Putamen (tissue), 1 donor: Measurements from ENCODE around the gene CBX5.
"Not testable (repeated sequence)": the region's sequence is repeated elsewhere in the genome, so short reads cannot be mapped to it uniquely, and the experiment has no call there.

Source experiments
- DNase-seq: peaks from one replicate; pipeline ENCODE4 v3.0.0-alpha.2; 2016; ENCODE audit warnings: low spot score

Gene CBX5

DNA sequence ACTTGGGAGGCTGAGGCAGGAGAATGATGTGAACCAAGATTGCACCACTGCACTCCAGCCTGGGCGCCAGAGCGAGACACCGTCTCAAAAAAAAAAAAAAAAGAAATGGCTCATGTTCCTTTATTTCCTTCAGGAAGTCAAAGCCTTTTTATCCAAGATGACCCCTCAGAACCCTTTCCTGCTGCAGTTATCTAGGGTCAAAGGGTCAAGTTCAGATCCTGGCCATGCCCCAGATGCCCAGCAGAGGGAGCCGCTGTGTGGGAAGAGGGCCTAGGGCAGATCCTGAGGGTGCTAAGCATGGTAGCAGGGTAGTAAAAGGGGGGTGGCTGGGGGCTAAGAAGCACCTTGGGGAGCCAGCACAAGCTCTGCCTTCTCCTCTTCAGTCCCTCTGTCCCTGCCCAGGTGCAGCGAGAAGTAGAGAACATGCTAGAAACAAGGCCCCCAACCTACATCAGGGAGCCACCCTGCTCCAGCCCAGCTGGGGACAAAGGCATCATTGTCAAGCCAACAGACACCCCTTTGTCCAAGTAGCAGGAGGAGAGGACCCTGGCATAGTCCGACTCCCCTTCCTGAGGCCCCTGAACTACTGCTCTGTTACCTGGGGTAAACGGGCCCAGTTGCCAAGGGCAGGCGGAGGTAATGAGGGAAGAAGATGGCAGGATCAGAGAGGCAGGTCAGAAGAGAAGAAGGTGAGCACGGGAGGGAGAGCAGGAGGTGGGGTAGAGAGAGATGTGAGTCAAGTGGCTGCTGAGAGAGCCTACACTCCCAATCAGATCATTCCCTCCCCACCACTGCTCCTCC is 14.4 kb upstream of the CBX5 start:
- peak; percentile 73 for DNase-seq

DNA sequence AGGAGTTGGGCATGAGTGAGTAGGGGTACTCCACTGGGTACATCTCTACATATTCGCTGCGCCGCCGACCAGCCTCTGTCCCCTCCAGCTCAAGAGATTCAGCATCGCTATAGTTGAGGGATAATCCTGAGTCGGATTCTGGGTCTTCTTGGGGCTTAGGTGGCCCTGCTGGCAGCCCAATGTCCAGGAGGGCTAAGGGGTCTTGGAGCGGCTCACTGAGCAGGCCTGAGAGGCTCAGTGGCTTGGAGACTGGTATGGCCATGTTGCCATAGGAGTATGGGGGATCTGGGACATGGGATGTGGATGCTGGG is 13.0 kb upstream of the CBX5 start:
- DNase-seq: no peak

DNA sequence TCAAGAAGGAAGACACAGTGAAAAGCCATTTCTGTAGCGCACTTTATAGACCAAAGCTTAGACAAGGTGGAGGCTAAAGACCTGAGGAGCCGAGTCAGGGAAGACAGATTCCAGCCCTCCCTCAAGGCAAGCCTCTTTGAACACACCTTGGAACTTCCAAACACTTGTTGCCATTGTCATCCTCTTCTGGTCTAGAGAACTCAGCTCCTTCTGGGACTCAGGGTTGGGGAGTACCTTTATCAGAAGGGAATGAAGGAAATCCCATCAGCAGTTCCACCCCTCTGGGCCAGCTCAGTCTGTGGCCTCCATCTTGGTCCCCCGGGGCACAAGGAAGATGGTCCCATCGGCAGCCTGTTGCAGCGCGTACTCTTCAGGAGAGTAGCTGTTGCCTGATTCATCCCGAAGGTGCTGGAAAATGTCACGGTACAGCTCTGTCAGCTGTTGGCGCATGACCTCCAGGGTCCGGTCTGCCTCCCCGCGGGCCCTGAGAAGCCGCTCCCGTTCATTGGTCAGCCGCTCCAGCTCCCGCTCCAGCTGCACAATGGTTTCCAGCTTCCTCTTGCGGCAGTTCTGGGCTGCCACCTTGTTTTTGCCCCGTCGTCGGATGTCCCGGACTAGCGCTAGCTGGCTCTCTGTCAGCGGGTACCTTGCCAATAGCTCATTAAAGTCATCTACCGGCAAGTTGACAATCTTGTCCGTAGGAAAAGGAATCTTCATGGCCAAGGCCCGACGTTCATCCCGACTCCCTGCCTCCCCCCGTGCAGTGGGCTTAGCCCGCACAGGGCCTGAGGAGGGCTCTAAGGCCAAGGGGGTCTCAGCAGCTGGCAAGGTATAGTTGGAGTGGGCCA is 12.4 kb upstream of the CBX5 start:
- DNase-seq: no peak

- no peak for DNase-seq
Measured at GRCh38 chr12:54287261-54288157, 7.6 kb upstream of the CBX5 start.

- no peak for DNase-seq
Measured at GRCh38 chr12:54286042-54287030, 6.4 kb upstream of the CBX5 start.

DNA sequence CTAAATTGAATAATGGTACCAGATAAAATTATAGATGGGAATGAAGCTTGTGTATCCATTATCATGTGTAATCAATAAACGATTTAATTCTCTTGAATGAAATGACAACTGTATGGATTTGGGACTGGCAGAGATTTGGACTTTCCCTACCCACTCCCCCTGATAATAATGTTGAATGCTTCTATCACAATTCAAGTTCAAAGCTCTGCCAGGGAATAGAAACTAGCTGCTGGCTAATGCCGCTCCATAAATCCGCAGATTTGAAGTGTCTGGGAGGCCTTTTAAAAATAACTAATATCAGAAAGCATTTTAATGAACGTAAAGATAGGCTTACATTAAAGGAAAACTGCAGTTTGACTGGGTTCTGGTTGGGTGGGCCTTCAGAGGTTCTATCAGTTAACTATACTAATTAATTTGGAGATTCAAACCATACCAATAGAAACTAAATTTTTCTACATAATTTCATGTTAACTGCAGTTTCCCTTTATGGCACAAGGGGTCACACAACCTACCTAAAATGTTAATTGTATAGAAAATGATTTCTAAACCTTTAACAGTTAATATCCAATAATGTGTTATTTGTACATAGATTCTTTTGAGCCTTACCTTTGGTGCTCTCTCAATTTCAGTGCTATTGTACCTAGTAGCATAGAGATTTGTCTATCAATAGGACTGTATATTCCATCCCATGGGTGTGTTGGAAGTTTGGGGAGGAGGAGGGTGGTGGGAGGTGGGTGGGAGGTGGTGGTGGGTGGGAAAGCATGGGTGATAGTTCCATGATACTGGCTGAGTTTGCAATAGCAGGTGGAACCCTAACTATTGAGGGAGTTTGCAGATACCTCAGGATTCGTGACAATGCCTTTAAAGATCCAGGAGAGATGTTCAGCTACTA is 5.5 kb upstream of the CBX5 start:
- no peak for DNase-seq

- DNase-seq: not testable (repeated sequence)
Measured at GRCh38 chr12:54284070-54284780, 4.3 kb upstream of the CBX5 start.

GRCh38 chr12:54282949-54283593 is 3.1 kb upstream of the CBX5 start:
- no peak for DNase-seq

- DNase-seq: not testable (repeated sequence)
Measured at GRCh38 chr12:54281694-54282093, 1.8 kb upstream of the CBX5 start.

- not testable (repeated sequence) for DNase-seq
Measured at GRCh38 chr12:54281261-54281638, 1.3 kb upstream of the CBX5 start.

GRCh38 chr12:54280468-54281260 is 742 bp upstream of the CBX5 start, which contains the start of gene HNRNPA1:
Gene HNRNPA1, plus strand, starts transcription at chr12:54280726. Its CDS starts 82 bp downstream, at chr12:54280808.
- DNase-seq: peak; percentile 99

GRCh38 chr12:54279227-54279631 is 693 bp downstream of the CBX5 start:
- no peak for DNase-seq

DNA sequence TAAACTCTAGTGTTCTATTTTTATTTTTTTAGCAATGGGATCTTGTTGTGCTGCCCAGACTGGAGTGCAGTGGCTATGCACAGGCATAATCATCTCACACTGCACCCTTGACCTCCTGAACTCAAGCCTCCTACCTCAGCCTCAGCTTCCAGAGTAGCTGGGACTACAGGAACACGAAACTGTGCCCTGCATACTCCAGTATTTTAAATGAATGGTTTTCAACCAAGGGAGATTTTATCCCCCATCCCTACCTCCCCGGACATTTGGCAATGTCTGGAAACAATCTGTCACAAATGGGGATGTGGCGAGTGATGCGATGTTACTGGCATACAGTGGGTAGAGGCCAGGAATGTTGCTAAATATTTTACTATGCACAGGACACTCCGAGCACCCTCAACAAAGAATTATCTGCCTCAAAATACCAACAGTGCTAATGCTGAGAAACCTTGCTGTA is 2.1 kb downstream of the CBX5 start:
- no peak for DNase-seq

GRCh38 chr12:54276368-54276767 is 3.6 kb downstream of the CBX5 start:
- no peak for DNase-seq

DNA sequence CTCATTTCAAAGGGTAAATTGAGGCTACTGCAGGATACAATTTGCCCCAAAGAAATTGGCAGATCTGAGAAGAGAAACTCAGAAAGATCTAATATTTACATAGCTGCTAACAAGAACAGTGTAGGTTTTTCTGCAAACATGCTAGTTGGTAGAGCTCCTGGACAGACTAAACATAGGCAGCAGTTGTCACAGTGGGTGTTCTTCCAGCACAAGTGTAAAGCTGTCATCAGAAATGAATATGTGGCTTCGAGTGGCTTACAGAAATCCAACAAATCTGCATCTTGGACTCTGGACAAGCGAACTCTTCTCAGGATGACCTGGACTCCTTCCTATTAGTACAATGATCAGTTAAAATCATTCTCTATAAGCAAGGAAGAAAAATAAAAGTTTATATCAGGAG is 5.9 kb downstream of the CBX5 start:
- no peak for DNase-seq

DNA sequence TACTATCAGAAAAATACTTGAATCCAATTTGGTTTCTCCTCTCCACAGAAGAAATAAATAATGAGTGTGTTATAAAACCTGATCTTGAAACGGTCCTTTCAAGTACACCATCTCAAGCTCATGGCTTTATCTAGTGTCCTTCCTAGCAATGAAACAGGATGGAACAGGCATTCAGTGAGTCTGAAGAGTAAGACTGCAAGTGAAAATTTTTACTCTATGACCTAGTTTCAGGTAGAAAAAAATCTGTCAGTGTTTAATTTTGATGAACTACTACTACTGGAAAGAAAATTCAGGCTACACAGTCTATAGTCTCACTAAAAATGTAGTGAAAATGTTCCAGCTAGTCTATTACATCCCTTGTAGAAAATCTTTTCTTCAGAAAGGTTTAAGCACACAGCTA is 7.7 kb downstream of the CBX5 start:
- no peak for DNase-seq

GRCh38 chr12:54270345-54270744 is 9.6 kb downstream of the CBX5 start:
- no peak for DNase-seq

- no peak for DNase-seq
Measured at GRCh38 chr12:54266852-54267251, 13.1 kb downstream of the CBX5 start.
